Transverse colon (tissue), 4 donors: ENCODE results near the gene ZFYVE21.

Experiments
- POLR2AphosphoS5 ChIP-seq, 3 donors: sonication (generic); formaldehyde crosslinking; IDR thresholded peaks; one replicate each; pipeline ENCODE4 v1.6.1; 2016; ENCODE audit warnings: antibody characterized with exemption in 3 of 3
- TF ChIP-seq, protein P1 (sequence below), 5 experiments: fragments of 200-600 bp in 3 of 5; fragments of 450-650 bp in 2 of 5; sonication (generic) in 3 of 5; IDR thresholded peaks; 1 replicate in 2 of 5; 2 replicates in 3 of 5; pipeline ENCODE4 v1.5.1; 2016 to 2017; ENCODE audit warnings: antibody characterized with exemption in 5 of 5, inconsistent platforms in 3 of 5, mild to moderate bottlenecking in 2 of 5, moderate library complexity in 1 of 5

DNA sequence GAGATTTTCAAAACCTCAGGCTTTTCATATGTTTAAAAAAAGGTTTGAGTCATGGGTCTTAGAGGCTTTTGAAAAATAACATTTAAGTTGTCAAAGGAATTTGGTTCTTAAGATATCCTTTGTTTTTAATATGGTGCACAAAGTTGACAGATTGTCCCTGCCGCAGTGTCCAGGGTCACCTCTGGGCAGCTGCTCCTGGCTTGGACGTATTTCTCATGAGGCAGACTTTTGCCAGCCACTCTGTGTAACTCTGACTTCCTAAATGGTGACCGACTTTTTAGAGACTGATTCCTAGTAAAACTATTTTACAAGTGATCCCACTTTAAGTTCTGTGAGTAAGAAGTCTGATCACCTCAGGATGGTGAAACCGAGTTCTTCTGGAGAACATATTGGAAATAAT lies 27.9 kb upstream of the ZFYVE21 start:
- TF ChIP-seq, protein P1, sequence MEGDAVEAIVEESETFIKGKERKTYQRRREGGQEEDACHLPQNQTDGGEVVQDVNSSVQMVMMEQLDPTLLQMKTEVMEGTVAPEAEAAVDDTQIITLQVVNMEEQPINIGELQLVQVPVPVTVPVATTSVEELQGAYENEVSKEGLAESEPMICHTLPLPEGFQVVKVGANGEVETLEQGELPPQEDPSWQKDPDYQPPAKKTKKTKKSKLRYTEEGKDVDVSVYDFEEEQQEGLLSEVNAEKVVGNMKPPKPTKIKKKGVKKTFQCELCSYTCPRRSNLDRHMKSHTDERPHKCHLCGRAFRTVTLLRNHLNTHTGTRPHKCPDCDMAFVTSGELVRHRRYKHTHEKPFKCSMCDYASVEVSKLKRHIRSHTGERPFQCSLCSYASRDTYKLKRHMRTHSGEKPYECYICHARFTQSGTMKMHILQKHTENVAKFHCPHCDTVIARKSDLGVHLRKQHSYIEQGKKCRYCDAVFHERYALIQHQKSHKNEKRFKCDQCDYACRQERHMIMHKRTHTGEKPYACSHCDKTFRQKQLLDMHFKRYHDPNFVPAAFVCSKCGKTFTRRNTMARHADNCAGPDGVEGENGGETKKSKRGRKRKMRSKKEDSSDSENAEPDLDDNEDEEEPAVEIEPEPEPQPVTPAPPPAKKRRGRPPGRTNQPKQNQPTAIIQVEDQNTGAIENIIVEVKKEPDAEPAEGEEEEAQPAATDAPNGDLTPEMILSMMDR (IDR thresholded peaks at IDR 0.05), result no peak
- TF ChIP-seq POLR2AphosphoS5 (IDR thresholded peaks at IDR 0.05), result no peak
